HG03521 (cell line): ENCODE data around the gene CNN1.
"Not testable (repeated sequence)": the region's sequence is repeated elsewhere in the genome, so short reads cannot be mapped to it uniquely, and the experiment has no call there.

Experiments used
- ATAC-seq: cut with Tn5 transposase; IDR thresholded peaks from one replicate; pipeline ENCODE4 v1.9.1; 2021; ENCODE audit warnings: mild to moderate bottlenecking, moderate library complexity; ENCODE audit not compliant: unreplicated experiment

Gene CNN1

GRCh38 chr19:11564082-11564807 lies 25.6 kb downstream of the CNN1 start:
- not testable (repeated sequence) for ATAC-seq

DNA sequence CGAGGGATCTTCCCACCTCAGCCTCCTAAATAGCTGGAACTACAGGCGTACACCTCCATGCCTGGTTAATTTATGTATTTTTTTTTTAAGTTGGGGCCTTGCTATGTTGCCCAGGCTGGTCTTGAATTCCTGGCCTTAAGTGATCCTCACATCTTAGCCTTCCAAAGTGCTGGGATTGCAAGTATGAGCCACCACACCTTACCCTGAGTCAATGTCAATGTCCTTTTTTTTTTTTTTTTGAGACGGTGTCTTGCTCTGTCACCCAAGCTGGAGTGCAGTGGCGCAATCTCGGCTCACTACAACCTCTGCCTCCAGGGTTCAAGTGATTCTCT lies 27.0 kb downstream of the CNN1 start:
- ATAC-seq: not testable (repeated sequence)

- ATAC-seq: no peak
Observed at GRCh38 chr19:11566164-11566563, 27.5 kb downstream of the CNN1 start.

GRCh38 chr19:11570039-11570462 lies 31.4 kb downstream of the CNN1 start:
- ATAC-seq: no peak

- not testable (repeated sequence) for ATAC-seq
Observed at GRCh38 chr19:11573354-11573753, 34.7 kb downstream of the CNN1 start.

DNA sequence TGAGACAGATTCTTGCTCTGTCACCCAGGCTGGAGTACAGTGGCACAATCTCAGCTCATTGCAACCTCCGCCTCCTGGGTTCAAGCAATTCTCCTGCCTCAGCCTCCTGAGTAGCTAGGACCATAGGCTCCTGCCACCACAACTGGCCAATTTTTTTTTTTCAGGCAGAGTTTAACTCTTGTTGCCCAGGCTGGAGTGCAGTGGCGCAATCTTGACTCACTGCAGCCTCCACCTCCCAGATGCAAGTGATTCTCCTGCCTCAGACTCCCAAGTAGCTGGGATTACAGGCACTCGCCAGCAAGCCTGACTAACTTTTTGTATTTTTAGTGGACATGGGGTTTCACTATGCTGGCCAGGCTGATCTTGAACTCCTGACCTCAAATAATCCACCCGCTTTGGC lies 35.1 kb downstream of the CNN1 start:
- ATAC-seq: not testable (repeated sequence)

DNA sequence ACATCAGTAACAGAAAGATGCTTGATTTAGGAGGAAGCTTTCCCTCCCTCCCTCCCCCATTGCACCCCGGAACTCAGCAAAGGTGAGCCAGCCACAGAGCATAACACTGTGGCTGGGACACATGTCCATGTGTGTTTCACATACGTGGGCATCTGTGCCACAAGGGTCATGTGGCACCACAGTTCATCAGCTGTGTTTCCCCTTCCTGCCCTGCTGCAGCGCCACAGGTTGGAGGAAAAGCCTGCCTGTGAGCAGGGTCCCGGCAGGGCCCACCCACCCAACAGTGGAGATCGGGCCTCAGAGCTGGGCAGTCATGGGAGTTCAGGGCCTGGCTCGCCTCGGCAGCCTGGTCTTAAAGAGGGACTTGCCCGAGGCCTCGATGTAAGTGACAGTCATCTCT lies 36.0 kb downstream of the CNN1 start:
- ATAC-seq: no peak

DNA sequence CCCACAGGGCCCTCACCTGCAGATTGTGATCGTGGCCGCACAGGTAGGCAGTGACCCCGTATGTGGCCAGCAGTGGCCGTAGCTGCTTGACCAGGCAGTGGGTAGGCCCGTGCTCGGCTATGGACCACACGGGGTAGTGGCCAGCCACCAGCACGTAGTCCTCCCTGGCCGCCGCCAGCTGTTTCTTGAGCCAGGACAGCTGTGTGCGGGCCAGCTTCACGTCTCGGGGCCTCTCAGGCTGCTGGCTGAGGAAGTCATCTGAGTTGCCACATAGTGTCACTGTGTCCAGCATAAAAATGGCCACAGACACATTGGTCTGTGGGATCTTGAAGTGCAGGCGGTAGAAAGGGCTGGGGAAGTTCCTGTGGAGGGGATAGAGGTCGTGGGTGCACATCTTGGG lies 37.6 kb downstream of the CNN1 start:
- ATAC-seq: no peak

- no peak for ATAC-seq
Observed at GRCh38 chr19:11577451-11578257, 39.0 kb downstream of the CNN1 start, which contains the start of gene ACP5. TSS of gene ACP5 (minus strand) at chr19:11577645. CDS start at chr19:11577317, 328 bp downstream.

DNA sequence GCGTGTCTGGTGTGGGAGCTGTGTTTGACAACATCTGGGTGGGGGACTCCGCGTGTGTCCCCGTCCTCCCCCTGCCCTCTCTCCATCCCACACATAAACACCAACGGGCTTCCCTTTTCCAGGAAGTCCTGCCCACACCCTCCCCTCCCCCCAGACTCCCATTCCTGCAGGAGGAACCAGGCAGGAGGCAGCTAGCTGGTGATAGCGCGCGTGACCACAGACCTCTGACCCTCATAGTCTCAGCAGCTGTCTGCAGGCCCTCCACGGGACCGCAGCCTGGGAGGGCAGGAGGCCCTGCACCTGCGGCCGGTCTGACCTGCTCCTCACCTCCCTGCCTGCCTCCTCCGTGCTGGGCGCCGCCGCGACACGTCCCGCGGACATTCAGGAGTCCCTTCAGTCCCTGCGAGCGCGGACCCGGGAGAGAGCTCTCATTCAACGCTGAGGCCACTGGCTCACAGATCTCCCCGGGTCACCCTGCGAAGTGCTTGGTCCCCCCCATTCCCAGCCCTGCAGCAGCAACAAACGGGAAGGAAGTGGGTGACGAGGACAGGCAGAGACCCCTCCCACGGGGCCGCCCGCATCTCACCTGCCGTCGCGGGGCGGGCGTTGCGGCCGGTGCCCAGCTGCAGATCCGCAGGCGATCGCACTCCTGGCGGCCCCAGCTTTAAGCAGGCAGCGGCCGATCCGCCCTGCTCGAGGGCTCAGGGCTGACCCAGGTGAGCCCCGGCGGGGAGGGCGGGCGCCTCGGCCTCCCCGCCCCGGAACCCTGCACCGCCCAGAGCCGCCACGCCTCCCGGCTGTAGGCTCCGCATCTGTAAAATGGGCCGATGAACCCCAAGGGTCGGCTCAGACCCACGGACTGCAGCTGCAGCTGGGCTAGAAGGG lies 39.8 kb downstream of the CNN1 start:
- ATAC-seq: no peak

DNA sequence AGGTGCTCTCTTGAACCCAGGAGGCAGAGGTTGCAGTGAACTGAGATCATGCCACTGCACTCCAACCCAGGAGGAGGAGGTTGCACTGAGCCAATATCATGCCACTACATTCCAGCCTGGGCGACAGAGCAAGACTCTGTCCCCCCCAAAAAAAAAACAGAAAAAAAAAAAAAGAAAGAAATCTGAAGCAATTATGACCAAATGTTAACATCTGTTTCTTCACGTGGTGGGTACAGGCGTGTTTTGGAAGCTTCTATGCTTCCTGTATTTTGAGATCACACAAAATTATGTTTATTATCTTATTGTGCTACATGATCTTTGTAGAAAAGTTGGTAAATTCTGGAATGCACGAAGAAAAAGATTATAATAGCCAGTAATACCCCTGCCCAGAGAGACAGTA lies 41.5 kb downstream of the CNN1 start:
- ATAC-seq: no peak

- peak; percentile 68 for ATAC-seq
Observed at GRCh38 chr19:11581740-11582139, 43.1 kb downstream of the CNN1 start.

GRCh38 chr19:11586331-11586730 lies 47.7 kb downstream of the CNN1 start:
- ATAC-seq: no peak

GRCh38 chr19:11587302-11587974 lies 48.8 kb downstream of the CNN1 start:
- no peak for ATAC-seq

DNA sequence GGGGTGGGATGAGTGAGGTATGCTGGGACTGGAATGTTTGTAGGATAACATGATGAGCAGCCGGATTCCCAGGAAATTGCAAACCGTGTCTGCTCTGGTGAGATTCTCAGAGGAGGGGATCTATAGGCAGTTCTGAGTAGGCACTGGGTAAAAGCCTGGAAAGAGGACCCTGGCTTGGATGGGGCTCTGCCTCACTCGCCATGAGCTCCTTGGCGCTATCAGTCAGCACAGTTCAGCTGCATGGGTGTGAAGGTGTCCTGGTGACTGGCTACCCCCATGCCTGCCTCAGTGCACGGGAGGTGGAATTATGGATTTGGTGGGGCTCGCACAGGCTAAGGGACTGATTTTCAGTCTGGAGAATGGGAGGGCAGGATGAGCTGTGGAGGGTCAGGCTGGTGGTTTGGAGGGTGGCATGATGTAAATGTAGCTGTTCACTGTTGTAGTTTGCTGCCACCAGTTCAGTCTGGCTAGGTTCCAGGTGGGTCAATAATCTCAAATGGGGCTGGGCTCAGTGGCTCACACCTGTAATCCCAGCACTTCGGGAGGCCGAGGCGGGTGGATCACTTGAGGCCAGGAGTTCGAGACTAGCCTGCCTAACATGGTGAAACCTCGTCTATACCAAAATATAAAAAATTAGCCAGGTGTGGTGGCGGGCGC lies 49.5 kb downstream of the CNN1 start:
- no peak for ATAC-seq

GRCh38 chr19:11594084-11594483 lies 55.4 kb downstream of the CNN1 start:
- ATAC-seq: no peak

- no peak for ATAC-seq
Observed at GRCh38 chr19:11596156-11596555, 57.5 kb downstream of the CNN1 start.

GRCh38 chr19:11597202-11598102 lies 58.8 kb downstream of the CNN1 start, which contains the start of gene ZNF627:
TSS of gene ZNF627 (plus strand) at chr19:11597483. CDS start at chr19:11597628, 145 bp downstream.
- ATAC-seq: peak; percentile 97

DNA sequence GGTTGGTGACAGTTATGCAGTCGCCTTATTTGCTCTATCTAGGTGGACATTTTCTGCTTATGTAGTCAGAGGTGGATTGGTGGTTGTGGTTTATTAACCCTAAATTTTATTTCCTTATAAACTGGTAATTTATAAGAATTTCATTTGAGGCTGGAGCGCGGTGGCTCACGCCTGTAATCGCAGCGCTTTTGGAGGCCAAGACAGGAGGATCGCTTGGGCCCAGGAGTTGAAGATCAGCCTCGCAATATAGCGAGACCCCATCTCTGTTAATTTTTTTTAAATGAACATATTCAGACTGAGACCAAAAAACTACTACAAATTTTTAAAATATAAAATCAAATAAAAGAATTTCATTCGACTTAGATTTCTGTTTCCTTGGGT lies 59.4 kb downstream of the CNN1 start:
- ATAC-seq: no peak
